ENCODE measurements around the gene SLC30A3. TPM values are rescaled to one million over a fixed set of nuclear protein-coding genes. Genes with fewer than 3 reads are reported as not detected.

Gene SLC30A3
- total and polyA plus RNA-seq, 2 of the 13 experiments (the other 11 are each of a cell fraction or from before 2014, with no cell fraction given): 0.38 to 0.79 TPM

- TF ChIP-seq KIAA2018 (CRISPR knock-in tag; IDR thresholded peaks at IDR 0.05; ENCODE audit: borderline replicate concordance) (no peak), SOX5 (CRISPR knock-in tag; IDR thresholded peaks at IDR 0.05; ENCODE audit: borderline replicate concordance) (no peak), ZNF333 (CRISPR knock-in tag; IDR thresholded peaks at IDR 0.05; ENCODE audit: borderline replicate concordance) (no peak), PHF5A (CRISPR knock-in tag; IDR thresholded peaks at IDR 0.05; ENCODE audit: low read depth, unreplicated experiment) (no peak), TRIM22 (IDR thresholded peaks at IDR 0.05) (no peak), EP300 (IDR thresholded peaks at IDR 0.05; ENCODE audit: low read depth in 2 of 2, low read length in 2 of 2) (0 out of 4 replicates have a peak, but pooled peaks of 1 of the 2 experiments have one; percentile 4), EP300 (CRISPR knock-in tag; IDR thresholded peaks at IDR 0.05; ENCODE audit: borderline replicate concordance) (0 out of 2 replicates have a peak, but pooled peaks have one; percentile 7), LCORL (IDR thresholded peaks at IDR 0.05) (no peak), LCORL (CRISPR knock-in tag; IDR thresholded peaks at IDR 0.05) (peak; percentile 50; the same call in 1 of the 2 replicates), E2F1 (CRISPR knock-in tag; IDR thresholded peaks at IDR 0.05) (no peak), ZHX2 (IDR thresholded peaks at IDR 0.05; ENCODE audit: low read depth) (no peak), ZHX2 (CRISPR knock-in tag; IDR thresholded peaks at IDR 0.05; ENCODE audit: borderline replicate concordance) (no peak), ZSCAN9 (CRISPR knock-in tag; IDR thresholded peaks at IDR 0.05; ENCODE audit: borderline replicate concordance) (no peak), ZNF724P (CRISPR knock-in tag; IDR thresholded peaks at IDR 0.05; ENCODE audit: borderline replicate concordance) (no peak)
Measured at GRCh38 chr2:27282892-27283291, 20.0 kb upstream of the SLC30A3 start (continued).
